Upper lobe of right lung (tissue), 1 donor: ENCODE results near the gene BCL2L11. TPM values are rescaled to one million over a fixed set of nuclear protein-coding genes. Genes with fewer than 3 reads are reported as not detected.

Source experiments
- ATAC-seq: fragments of 200-7000 bp; cut with Tn5 transposase; one replicate; pipeline ENCODE4 v1.9.1; 2020; ENCODE audit warnings: mild to moderate bottlenecking, moderate library complexity
- DNase-seq: peaks from one replicate; pipeline ENCODE4 v3.0.0-alpha.2; 2020
- H3K27ac ChIP-seq: fragments of 200-600 bp; one replicate; pipeline ENCODE4 v1.8.0; 2022
- H3K27me3 ChIP-seq: fragments of 200-600 bp; one replicate; pipeline ENCODE4 v1.8.0; 2022; ENCODE audit warnings: mild to moderate bottlenecking
- H3K36me3 ChIP-seq: fragments of 200-600 bp; one replicate; pipeline ENCODE4 v1.8.0; 2022
- H3K4me1 ChIP-seq: fragments of 200-600 bp; one replicate; pipeline ENCODE4 v1.8.0; 2022
- H3K4me3 ChIP-seq: fragments of 200-600 bp; one replicate; pipeline ENCODE4 v1.8.0; 2022; ENCODE audit warnings: mild to moderate bottlenecking
- H3K9me3 ChIP-seq: fragments of 200-600 bp; one replicate; pipeline ENCODE4 v1.8.0; 2022
- intact Hi-C: fragments of 100-400 bp; cut with DNase I; formaldehyde crosslinking; loops from one replicate; pipeline ENCODE4 v1.11.0; 2022
- total RNA-seq: library from RNA; stranded (reverse); fragmentation: NEBNext Ultra II Directional; extraction: Animal tissue kit (Norgen Biotek cat#: 25700); gene quantifications from one replicate; pipeline ENCODE4 v1.2.1, GENCODE V29; 2021
- TF ChIP-seq, protein P1 (sequence below): fragments of 200-600 bp; IDR thresholded peaks from one replicate; pipeline ENCODE4 v1.8.0; 2022; ENCODE audit warnings: antibody characterized with exemption
- donor health status: DM: no; HTN: yes; CAD: no; lungs with severe emphysema.

BCL2L11 gene
- total RNA-seq, 1 donor from 2014 or later = 23.9 TPM

DNA sequence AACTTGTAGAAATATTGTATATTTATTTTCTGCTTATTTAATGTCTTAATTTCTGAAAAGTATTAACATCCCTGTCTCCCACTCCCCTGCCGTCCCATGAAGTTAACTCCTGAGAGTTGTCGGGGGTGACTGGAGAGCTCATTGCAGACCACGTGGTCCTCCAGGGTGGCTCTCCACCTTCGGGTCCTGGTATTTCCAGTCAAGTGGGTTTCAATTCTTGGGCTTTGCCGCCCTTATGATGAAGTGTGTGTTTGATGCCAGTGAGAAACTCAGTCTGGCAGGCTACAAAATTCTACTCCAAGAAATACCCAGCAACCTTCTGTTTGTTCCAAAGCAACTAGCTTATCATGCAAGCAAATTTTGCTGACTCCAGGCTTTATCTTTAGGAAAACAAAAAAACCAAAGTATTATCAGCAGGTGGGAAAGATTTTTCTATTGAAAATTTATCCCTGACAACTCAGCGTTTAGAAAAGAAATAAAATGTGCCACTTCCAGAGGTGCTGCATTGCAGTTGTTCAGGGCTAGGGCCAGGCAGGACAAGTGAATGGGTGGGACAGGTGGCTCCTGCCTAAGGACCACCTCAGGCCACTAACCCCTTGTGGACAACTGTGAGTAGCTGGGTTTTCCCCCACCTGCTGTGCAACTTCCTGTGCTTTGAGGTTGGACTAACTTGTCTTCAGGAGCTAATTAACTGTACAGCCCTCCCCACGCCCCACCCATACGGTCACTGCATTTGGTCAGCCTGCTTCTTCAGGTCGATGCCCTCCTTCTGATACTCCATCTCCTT is 46.6 kb downstream of the BCL2L11 start:
- intact Hi-C loops = no loop called here
- ATAC-seq (no peak), DNase-seq (no peak)
- no peaks in the 10 kb centered on the region for H3K27me3 ChIP-seq
- peaks cover 26% of the 10 kb centered on the region for H3K36me3 ChIP-seq
- H3K4me3 ChIP-seq = no peak overlapping the region
- no peaks in the 10 kb centered on the region for H3K9me3 ChIP-seq
- peaks cover 8% of the 10 kb centered on the region for H3K4me1 ChIP-seq
- TF ChIP-seq, protein P1, sequence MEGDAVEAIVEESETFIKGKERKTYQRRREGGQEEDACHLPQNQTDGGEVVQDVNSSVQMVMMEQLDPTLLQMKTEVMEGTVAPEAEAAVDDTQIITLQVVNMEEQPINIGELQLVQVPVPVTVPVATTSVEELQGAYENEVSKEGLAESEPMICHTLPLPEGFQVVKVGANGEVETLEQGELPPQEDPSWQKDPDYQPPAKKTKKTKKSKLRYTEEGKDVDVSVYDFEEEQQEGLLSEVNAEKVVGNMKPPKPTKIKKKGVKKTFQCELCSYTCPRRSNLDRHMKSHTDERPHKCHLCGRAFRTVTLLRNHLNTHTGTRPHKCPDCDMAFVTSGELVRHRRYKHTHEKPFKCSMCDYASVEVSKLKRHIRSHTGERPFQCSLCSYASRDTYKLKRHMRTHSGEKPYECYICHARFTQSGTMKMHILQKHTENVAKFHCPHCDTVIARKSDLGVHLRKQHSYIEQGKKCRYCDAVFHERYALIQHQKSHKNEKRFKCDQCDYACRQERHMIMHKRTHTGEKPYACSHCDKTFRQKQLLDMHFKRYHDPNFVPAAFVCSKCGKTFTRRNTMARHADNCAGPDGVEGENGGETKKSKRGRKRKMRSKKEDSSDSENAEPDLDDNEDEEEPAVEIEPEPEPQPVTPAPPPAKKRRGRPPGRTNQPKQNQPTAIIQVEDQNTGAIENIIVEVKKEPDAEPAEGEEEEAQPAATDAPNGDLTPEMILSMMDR = no peak
- H3K27ac ChIP-seq = no peak overlapping the region

DNA sequence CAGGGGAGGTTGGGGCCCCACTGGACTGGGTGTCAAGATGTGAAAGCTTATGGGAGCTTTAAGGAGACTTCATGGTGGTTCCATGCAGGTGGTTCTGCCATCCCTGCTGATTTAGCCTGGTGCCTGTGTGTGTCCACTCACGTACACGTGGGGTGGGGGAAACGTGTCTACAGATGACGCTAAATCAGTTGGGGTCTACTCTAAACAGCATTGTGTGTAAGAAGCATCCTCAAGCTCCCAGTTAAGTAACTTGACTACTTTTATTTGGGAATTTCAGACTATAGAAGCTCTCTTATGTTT is 47.1 kb downstream of the BCL2L11 start:
- ATAC-seq (no peak), DNase-seq (no peak)
- Histone ChIP-seq H3K4me1 (peaks cover 8% of the 10 kb centered on the region), H3K36me3 (peaks cover 26% of the 10 kb centered on the region), H3K4me3 (no peak overlapping the region), H3K9me3 (no peaks in the 10 kb centered on the region), H3K27ac (no peak overlapping the region), H3K27me3 (no peaks in the 10 kb centered on the region)
- intact Hi-C loops = no loop called here
- TF ChIP-seq, protein P1 = no peak

DNA sequence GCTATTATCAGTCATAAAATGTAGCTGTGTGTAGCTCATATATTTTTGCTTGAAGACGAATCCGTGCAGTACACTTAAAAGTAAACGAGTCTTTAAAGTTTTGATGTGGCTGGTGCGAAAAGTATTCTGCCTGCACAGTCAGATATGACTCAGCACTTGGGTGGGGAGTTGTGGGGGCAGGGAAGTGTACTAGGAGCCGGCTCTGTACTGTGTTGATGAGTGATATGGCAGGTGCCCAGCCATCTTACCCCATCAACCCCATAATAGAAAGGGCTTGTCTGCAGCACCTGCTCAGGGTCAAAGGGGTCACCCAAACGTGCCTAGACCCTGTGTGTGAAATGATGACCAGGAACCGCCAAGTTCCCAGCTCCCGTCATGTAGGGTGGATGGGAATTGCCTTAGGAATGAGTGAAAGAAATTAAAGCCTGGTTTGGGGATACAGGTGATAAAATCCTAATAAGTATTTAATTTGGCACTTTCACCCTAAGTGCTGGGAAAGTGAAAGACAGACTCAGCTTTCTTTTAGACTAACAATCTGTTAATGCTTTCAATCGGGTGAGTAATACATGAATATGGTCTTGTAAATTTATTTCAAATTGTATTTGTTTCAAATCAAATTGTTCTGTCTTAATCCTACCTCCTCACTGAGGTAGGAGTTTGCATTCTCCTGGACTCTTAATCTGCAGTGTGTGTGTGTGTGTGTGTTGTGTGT is 48.0 kb downstream of the BCL2L11 start:
- ATAC-seq (peak; percentile 67), DNase-seq (no peak)
- H3K9me3 ChIP-seq = no peaks in the 10 kb centered on the region
- H3K4me3 ChIP-seq = no peak overlapping the region
- peaks cover 26% of the 10 kb centered on the region for H3K36me3 ChIP-seq
- no peak overlapping the region for H3K27ac ChIP-seq
- intact Hi-C loops = no loop called here
- TF ChIP-seq, protein P1 = no peak
- H3K27me3 ChIP-seq = no peaks in the 10 kb centered on the region
- H3K4me1 ChIP-seq = no peaks in the 10 kb centered on the region

DNA sequence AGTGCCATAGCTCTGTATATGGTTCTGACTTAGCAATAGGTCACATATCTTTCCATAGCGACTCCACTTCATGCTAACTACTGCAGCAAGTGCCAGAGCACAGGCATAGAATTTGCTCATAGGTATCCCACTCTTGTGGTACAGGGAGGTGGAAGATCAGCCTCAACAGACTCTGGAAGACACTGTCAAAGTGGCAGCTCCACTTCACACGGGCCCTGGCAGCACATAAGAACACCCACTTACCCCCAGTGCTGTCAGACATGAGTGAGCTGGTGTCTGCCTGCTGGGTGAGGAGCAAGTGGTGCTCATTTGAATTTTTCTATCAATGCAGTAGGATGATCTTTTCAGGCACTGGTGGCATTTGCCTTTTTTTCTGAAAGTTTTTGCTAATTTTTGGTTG is 48.6 kb downstream of the BCL2L11 start:
- intact Hi-C loops = no loop called here
- Histone ChIP-seq H3K9me3 (no peaks in the 10 kb centered on the region), H3K4me1 (no peaks in the 10 kb centered on the region), H3K4me3 (no peak overlapping the region), H3K27ac (no peak overlapping the region), H3K36me3 (peaks cover 23% of the 10 kb centered on the region), H3K27me3 (no peaks in the 10 kb centered on the region)
- TF ChIP-seq, protein P1 = no peak
- no peak for ATAC-seq
- DNase-seq = no peak

DNA sequence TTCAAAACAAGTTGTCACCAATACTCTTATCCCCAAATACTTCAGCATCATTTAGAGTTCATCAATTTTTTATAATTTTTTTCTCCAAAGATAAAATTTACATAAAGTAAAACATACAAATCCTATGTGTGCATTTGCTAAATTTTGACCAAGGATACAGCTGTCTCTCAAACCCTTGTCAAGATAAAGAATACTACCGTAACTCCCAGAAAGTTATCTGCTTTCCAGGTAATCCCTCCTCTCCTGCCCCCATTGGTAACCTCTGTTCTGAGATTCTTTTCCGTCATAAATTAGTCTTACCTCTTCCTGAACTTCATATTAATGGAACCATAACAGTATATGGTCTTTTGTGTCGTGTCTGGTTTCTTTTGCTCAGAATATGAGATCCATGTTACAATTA is 49.2 kb downstream of the BCL2L11 start:
- H3K9me3 ChIP-seq = no peaks in the 10 kb centered on the region
- peaks cover 17% of the 10 kb centered on the region for H3K36me3 ChIP-seq
- no peak overlapping the region for H3K4me3 ChIP-seq
- no peak overlapping the region for H3K27ac ChIP-seq
- TF ChIP-seq, protein P1 = no peak
- intact Hi-C loops = no loop called here
- DNase-seq (no peak), ATAC-seq (no peak)
- no peaks in the 10 kb centered on the region for H3K4me1 ChIP-seq
- H3K27me3 ChIP-seq = no peaks in the 10 kb centered on the region
